Measurements from ENCODE around the gene NTSR2.

GRCh38 chr2:11652553-11652952, 17.4 kb downstream of the NTSR2 start:
- no peak for TF ChIP-seq POLR2AphosphoS5 (IDR thresholded peaks at IDR 0.05; ENCODE audit: low read depth, low read length)
- no peak for TF ChIP-seq POLR2A (IDR thresholded peaks at IDR 0.05; ENCODE audit: low read depth, low read length)
- TF ChIP-seq TAF1 (IDR thresholded peaks at IDR 0.05; ENCODE audit: borderline replicate concordance, low read depth, low read length) = no peak
